Activated T-cell treated with anti-CD3 and anti-CD28 coated beads, Interleukin-2, amount 50 U/mL, for 72 hours (primary cell): ENCODE data around the gene FRMPD1. TPM values are rescaled to one million over a fixed set of nuclear protein-coding genes. Genes with fewer than 3 reads are reported as not detected.

ENCODE experiments used
- ATAC-seq, 2 donors: fragments of 150-1000 bp; cut with Tn5 transposase; replicated peaks in 1 of 2; 2 replicates each; pipeline ENCODE4 v1.10.0; 2021; ENCODE audit warnings: moderate library complexity in 2 of 2, mild to moderate bottlenecking in 1 of 2
- DNase-seq, 2 donors: peaks; one replicate each; pipeline ENCODE4 v3.0.0; 2021 to 2022; ENCODE audit warnings: mixed read lengths in 1 of 2
- H3K27ac Mint-ChIP-seq: one replicate; pipeline ENCODE4 v1.8.0; 2022; ENCODE audit warnings: mild to moderate bottlenecking, moderate library complexity, mixed read lengths
- H3K27me3 Mint-ChIP-seq: one replicate; pipeline ENCODE4 v1.8.0; 2022; ENCODE audit warnings: low read depth, mixed read lengths
- H3K36me3 Mint-ChIP-seq, 2 donors: one replicate each; pipeline ENCODE4 v1.8.0; 2022; ENCODE audit warnings: mixed read lengths in 2 of 2, mild to moderate bottlenecking in 1 of 2; ENCODE audit not compliant: insufficient read depth in 2 of 2
- H3K4me1 Mint-ChIP-seq: one replicate; pipeline ENCODE4 v1.8.0; 2022; ENCODE audit warnings: low read depth, mixed read lengths
- H3K4me3 Mint-ChIP-seq, 2 donors: one replicate each; pipeline ENCODE4 v1.8.0; 2022; ENCODE audit warnings: mild to moderate bottlenecking in 2 of 2, mixed read lengths in 2 of 2, moderate library complexity in 2 of 2
- H3K9me3 Mint-ChIP-seq, 2 donors: one replicate each; pipeline ENCODE4 v1.8.0; 2022; ENCODE audit warnings: mixed read lengths in 2 of 2
- total RNA-seq, 2 donors: library from RNA; stranded (reverse); gene quantifications; one replicate each; pipeline ENCODE4 v1.2.3, GENCODE V29; 2022

FRMPD1 gene
- total RNA-seq, 2 donors from 2014 or later, result not detected

- no peak overlapping the region for H3K4me3 Mint-ChIP-seq
- H3K27ac Mint-ChIP-seq, result no peak overlapping the region
Measured at GRCh38 chr9:37639841-37640240, 10.9 kb upstream of the FRMPD1 start.

GRCh38 chr9:37640246-37640645 lies 10.5 kb upstream of the FRMPD1 start:
- no peaks in the 10 kb centered on the region for H3K36me3 Mint-ChIP-seq
- no peak for ATAC-seq
- no peak overlapping the region for H3K27ac Mint-ChIP-seq

More at GRCh38 chr9:37639841-37640240, 10.9 kb upstream of the FRMPD1 start:
- ATAC-seq, result no peak
- Mint-ChIP-seq H3K36me3 (no peaks in the 10 kb centered on the region), H3K27me3 (peaks cover 29% of the 10 kb centered on the region), H3K4me1 (no peaks in the 10 kb centered on the region), H3K9me3 (no peaks in the 10 kb centered on the region)
- no peak for DNase-seq

DNA sequence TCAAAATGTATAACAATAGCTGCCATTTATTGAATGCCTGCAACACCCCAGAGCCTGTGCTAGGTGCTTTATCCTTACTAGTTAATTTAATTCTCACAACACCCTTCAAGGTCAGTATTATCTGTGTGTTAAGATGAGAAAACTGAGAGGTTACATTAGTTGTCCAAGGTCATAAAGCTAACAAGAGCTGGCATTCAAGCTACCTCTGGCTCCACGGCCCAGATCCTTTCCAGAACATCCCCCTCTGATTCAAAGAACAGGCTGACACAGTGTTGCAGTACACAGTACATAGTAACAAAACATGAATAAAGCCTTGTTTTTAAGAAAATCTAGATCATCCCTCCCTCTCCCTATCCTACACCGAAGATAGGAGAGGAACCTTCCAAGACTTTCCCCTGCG lies 9.4 kb upstream of the FRMPD1 start:
- H3K9me3 Mint-ChIP-seq, result no peaks in the 10 kb centered on the region
- no peak overlapping the region for H3K27ac Mint-ChIP-seq
- DNase-seq, result no peak
- H3K27me3 Mint-ChIP-seq, result peaks cover 37% of the 10 kb centered on the region
- H3K36me3 Mint-ChIP-seq, result no peaks in the 10 kb centered on the region
- no peaks in the 10 kb centered on the region for H3K4me1 Mint-ChIP-seq
- no peak overlapping the region for H3K4me3 Mint-ChIP-seq
- ATAC-seq, result no peak

More at GRCh38 chr9:37640246-37640645, 10.5 kb upstream of the FRMPD1 start:
- DNase-seq, result no peak
- peaks cover 33% of the 10 kb centered on the region for H3K27me3 Mint-ChIP-seq
- no peak overlapping the region for H3K4me3 Mint-ChIP-seq
- no peaks in the 10 kb centered on the region for H3K9me3 Mint-ChIP-seq
- H3K4me1 Mint-ChIP-seq, result no peaks in the 10 kb centered on the region

- Mint-ChIP-seq H3K4me3 (no peak overlapping the region), H3K27me3 (peaks cover 37% of the 10 kb centered on the region), H3K9me3 (no peaks in the 10 kb centered on the region), H3K4me1 (no peaks in the 10 kb centered on the region), H3K27ac (no peak overlapping the region), H3K36me3 (no peaks in the 10 kb centered on the region)
- ATAC-seq (no peak), DNase-seq (no peak)
Measured at GRCh38 chr9:37643214-37643613, 7.5 kb upstream of the FRMPD1 start.

GRCh38 chr9:37645903-37646506 lies 4.7 kb upstream of the FRMPD1 start:
- Mint-ChIP-seq H3K36me3 (peaks cover 1 to 2% of the 10 kb centered on the region in 2 donors), H3K4me1 (no peaks in the 10 kb centered on the region), H3K4me3 (no peak overlapping the region), H3K27me3 (peaks cover 55% of the 10 kb centered on the region), H3K9me3 (no peaks in the 10 kb centered on the region), H3K27ac (no peak overlapping the region)
- ATAC-seq, result no peak
- no peak for DNase-seq

GRCh38 chr9:37650299-37650872 lies 368 bp upstream of the FRMPD1 start:
- Mint-ChIP-seq H3K4me1 (no peaks in the 10 kb centered on the region), H3K4me3 (peak overlapping the region; percentile 67 to 83), H3K27ac (no peak overlapping the region), H3K9me3 (no peaks in the 10 kb centered on the region), H3K27me3 (peaks cover 74% of the 10 kb centered on the region), H3K36me3 (peaks cover 1 to 2% of the 10 kb centered on the region in 2 donors)
- ATAC-seq (no peak), DNase-seq (no peak)

GRCh38 chr9:37652261-37652660 lies 1.5 kb downstream of the FRMPD1 start:
- Mint-ChIP-seq H3K4me1 (no peaks in the 10 kb centered on the region), H3K36me3 (peaks cover 1 to 2% of the 10 kb centered on the region in 2 donors), H3K27me3 (peaks cover 79% of the 10 kb centered on the region), H3K4me3 (no peak overlapping the region), H3K27ac (no peak overlapping the region), H3K9me3 (no peaks in the 10 kb centered on the region)
- DNase-seq (no peak), ATAC-seq (no peak)

- Mint-ChIP-seq H3K9me3 (no peaks in the 10 kb centered on the region), H3K27ac (no peak overlapping the region), H3K4me3 (no peak overlapping the region), H3K36me3 (peaks cover 1 to 2% of the 10 kb centered on the region in 2 donors), H3K27me3 (peaks cover 86% of the 10 kb centered on the region), H3K4me1 (no peaks in the 10 kb centered on the region)
- ATAC-seq, result no peak
- no peak for DNase-seq
Measured at GRCh38 chr9:37653385-37653784, 2.6 kb downstream of the FRMPD1 start.

GRCh38 chr9:37656936-37657335 lies 6.2 kb downstream of the FRMPD1 start:
- Mint-ChIP-seq H3K27me3 (peaks cover 62% of the 10 kb centered on the region), H3K36me3 (no peaks in the 10 kb centered on the region), H3K9me3 (no peaks in the 10 kb centered on the region), H3K27ac (no peak overlapping the region), H3K4me1 (no peaks in the 10 kb centered on the region), H3K4me3 (no peak overlapping the region)
- no peak for ATAC-seq
- no peak for DNase-seq

DNA sequence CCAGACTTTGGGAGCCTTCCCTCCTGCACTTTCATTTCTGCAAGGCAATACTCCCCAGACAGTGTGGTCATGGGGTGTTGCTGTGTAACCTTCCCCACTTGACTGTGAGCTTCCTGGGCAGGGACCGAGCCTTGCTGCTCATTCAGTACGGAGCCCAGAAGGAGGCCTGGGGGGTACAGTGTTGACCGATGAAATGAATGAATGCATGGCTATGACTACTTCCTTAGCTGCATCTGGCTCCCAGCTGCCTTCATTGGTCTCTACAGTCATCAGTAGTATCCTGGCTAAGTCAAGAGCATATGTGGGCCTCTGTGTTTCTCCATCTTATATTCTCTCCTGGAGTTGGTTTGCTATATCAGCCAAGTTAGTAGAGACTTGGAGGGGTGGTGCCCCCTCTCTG lies 9.9 kb downstream of the FRMPD1 start:
- H3K4me1 Mint-ChIP-seq, result no peaks in the 10 kb centered on the region
- H3K36me3 Mint-ChIP-seq, result no peaks in the 10 kb centered on the region
- no peaks in the 10 kb centered on the region for H3K9me3 Mint-ChIP-seq
- no peak for ATAC-seq
- no peak overlapping the region for H3K27ac Mint-ChIP-seq
- H3K4me3 Mint-ChIP-seq, result no peak overlapping the region
- H3K27me3 Mint-ChIP-seq, result peaks cover 45% of the 10 kb centered on the region
- DNase-seq, result no peak

DNA sequence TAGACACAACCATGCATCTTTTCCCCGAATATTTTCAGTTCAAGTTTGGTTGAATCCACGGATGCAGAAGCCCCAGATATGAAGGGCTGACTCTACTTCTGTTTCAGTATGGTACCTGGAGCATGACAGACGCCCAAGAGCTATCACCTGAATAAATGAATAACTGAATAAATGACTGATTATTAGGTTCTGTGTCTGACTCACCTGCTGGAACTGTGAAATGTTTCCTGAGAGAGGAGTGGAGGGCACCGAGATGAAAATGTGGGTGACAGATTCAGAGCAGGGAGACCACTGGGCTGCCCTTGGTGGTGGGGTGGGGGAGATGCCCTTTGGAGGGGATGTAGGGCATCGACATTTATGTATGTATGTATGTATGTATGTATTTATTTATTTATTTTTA lies 13.2 kb downstream of the FRMPD1 start:
- no peaks in the 10 kb centered on the region for H3K9me3 Mint-ChIP-seq
- no peak overlapping the region for H3K27ac Mint-ChIP-seq
- ATAC-seq (no peak), DNase-seq (no peak)
- no peak overlapping the region for H3K4me3 Mint-ChIP-seq
- H3K27me3 Mint-ChIP-seq, result peaks cover 34% of the 10 kb centered on the region
- no peaks in the 10 kb centered on the region for H3K36me3 Mint-ChIP-seq
- H3K4me1 Mint-ChIP-seq, result no peaks in the 10 kb centered on the region

DNA sequence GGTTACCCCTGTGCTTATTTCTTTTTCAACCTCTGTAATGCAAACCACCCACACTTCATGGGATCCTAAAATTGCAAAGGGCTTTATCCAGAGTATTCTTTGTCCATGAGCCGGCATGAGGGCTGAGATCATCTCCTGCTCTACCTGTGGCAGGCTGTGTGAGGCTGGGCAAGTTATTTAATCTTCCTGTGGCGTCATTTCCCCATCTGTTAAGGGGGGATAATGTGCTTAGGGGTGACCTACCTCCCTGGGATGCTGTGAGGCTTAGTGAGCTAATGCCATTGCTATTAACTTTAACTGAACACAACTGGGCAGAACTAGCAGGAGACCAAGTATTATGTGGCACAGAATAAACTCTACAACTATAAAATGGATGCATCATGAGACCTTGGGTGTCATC lies 17.0 kb downstream of the FRMPD1 start:
- no peaks in the 10 kb centered on the region for H3K4me1 Mint-ChIP-seq
- no peak overlapping the region for H3K27ac Mint-ChIP-seq
- ATAC-seq (no peak), DNase-seq (no peak)
- no peaks in the 10 kb centered on the region for H3K9me3 Mint-ChIP-seq
- peaks cover 54% of the 10 kb centered on the region for H3K27me3 Mint-ChIP-seq
- H3K4me3 Mint-ChIP-seq, result no peak overlapping the region
- no peaks in the 10 kb centered on the region for H3K36me3 Mint-ChIP-seq

- no peaks in the 10 kb centered on the region for H3K4me1 Mint-ChIP-seq
- no peaks in the 10 kb centered on the region for H3K9me3 Mint-ChIP-seq
- H3K36me3 Mint-ChIP-seq, result no peaks in the 10 kb centered on the region
- H3K27me3 Mint-ChIP-seq, result peaks cover 54% of the 10 kb centered on the region
- no peak for DNase-seq
- no peak overlapping the region for H3K27ac Mint-ChIP-seq
- H3K4me3 Mint-ChIP-seq, result no peak overlapping the region
- ATAC-seq, result no peak
Measured at GRCh38 chr9:37668116-37668601, 17.4 kb downstream of the FRMPD1 start.

GRCh38 chr9:37669232-37669631 lies 18.5 kb downstream of the FRMPD1 start:
- no peak for ATAC-seq

More at GRCh38 chr9:37669232-37669631, 18.5 kb downstream of the FRMPD1 start:
- H3K36me3 Mint-ChIP-seq, result no peaks in the 10 kb centered on the region
- DNase-seq, result no peak
- no peak overlapping the region for H3K27ac Mint-ChIP-seq
- H3K27me3 Mint-ChIP-seq, result peaks cover 49% of the 10 kb centered on the region
- H3K9me3 Mint-ChIP-seq, result no peaks in the 10 kb centered on the region
- H3K4me1 Mint-ChIP-seq, result no peaks in the 10 kb centered on the region
- no peak overlapping the region for H3K4me3 Mint-ChIP-seq
